Stimulated activated CD8-positive, alpha-beta memory T cell treated with anti-CD3 and anti-CD28 coated beads, Interleukin-15, amount 100 ng/mL, for 4 hours (primary cell): ENCODE data around the gene QSOX2.

Experiments
- DNase-seq, 2 donors: peaks; one replicate each; pipeline ENCODE4 v3.0.0-alpha.2; 2020; ENCODE audit warnings: low read depth in 2 of 2

Gene QSOX2

GRCh38 chr9:136245219-136246150 is at the start of gene QSOX2:
Gene QSOX2 (minus strand): TSS chr9:136245812. CDS start chr9:136245803, 9 bp downstream.
- peak; percentile 69 for DNase-seq

GRCh38 chr9:136295055-136295454 is 49.4 kb upstream of the QSOX2 start:
- no peak for DNase-seq

- no peak for DNase-seq
These were observed 48.8 kb upstream of the QSOX2 start for GRCh38 chr9:136294437-136294836.

DNA sequence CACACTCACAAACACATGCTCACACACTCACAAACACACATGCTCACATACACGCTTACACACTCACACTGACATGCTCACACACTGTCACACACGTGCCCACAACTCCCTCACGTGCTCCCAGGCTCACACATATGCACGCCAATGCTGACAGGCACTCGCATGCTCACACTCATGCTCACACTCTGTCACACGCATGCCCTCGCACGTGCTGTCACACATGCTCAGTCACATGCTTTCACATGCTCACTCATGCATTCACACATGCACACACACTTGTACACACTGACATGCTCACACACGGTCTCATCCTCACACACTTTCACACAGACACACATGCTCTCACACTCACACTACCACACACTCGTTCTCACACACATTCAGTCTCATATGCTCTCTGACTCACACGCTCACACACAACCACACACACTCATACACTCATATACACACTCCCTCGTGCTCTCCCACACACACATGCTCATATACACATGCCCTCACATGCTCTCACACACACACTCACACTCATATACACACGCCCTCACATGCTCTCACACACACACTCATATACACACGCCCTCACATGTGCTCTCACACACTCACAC is 48.0 kb upstream of the QSOX2 start:
- DNase-seq: no peak

- DNase-seq: no peak
These were observed 47.2 kb upstream of the QSOX2 start for GRCh38 chr9:136292591-136293448.

- DNase-seq: no peak
These were observed 46.5 kb upstream of the QSOX2 start for GRCh38 chr9:136292026-136292538.

DNA sequence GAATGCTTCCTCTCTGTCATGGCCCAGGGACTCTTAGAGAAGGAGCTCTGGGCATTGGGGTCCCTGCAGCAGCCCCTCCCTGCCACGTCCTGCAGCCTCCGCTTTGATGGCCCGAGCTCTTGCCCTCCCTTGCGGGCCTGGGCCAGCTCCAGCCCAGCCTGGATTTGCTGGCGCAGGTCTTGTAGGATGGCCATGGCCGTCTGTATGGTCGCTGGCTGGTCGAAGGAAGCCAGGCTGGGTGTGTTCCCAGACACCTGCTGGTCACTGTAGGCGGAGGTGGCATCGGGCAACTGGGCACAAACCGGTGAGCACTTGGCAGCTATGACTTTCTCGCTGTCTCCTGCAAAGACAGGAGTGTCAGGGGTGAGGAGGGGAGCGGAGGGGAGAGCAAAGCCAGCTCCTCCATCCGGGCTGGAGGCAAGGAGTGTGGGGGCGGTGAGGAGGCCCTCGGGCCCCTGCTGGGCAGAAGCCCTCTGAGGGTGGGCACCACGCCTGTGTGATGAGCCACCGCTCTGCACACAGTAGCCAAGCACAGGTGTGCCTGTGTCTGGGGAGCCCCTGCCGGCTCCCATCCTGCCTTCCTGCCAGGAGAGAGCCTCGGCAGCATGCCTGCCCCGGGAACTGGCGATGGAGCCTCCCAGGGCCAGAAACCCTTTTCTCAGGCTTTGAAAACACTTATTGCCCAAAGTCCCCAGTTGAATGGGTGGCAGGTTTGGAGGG is 45.9 kb upstream of the QSOX2 start:
- DNase-seq: no peak

GRCh38 chr9:136290508-136291000 is 44.9 kb upstream of the QSOX2 start:
- no peak for DNase-seq

DNA sequence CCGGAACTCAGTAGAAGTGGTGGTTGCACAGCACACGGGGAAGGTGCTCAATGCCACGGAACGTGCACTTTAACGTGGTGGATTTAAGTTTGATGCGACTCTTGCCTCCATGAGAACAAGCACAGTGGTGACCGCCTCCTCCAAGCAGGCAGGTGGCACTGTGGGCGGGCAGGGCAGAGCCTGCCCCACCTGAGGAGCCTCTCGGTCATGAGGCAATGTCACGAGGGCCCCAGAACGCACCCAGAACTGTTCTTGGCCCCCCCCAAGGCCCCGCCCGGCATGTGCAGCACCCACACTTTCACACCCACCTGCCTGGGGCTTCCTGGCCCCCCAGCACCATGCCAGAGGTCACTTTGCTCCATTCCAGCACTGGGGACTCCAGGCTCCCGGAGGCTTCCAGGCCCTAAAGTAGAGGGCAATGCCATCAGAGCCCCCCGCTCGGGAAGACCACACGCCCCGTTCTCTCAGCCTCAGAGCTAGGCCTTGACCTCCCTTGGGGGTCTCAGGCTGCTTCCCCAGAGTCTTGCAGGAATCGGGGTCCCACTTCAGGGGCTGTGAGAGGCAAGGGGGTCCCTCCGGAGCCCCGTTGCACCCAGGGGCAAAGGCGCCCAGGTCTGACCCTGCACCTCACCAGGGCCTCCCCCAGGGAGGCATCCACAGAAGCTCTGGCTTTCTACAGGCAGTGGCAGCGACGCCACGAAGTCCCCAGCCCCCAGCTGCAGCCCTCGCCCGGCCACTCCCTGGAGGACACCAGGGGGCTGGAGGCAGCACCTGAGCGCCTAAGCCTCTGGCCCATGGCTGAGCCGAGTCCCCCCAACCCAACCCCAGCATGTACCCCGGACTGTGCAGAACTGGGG is 44.3 kb upstream of the QSOX2 start:
- DNase-seq: no peak

DNA sequence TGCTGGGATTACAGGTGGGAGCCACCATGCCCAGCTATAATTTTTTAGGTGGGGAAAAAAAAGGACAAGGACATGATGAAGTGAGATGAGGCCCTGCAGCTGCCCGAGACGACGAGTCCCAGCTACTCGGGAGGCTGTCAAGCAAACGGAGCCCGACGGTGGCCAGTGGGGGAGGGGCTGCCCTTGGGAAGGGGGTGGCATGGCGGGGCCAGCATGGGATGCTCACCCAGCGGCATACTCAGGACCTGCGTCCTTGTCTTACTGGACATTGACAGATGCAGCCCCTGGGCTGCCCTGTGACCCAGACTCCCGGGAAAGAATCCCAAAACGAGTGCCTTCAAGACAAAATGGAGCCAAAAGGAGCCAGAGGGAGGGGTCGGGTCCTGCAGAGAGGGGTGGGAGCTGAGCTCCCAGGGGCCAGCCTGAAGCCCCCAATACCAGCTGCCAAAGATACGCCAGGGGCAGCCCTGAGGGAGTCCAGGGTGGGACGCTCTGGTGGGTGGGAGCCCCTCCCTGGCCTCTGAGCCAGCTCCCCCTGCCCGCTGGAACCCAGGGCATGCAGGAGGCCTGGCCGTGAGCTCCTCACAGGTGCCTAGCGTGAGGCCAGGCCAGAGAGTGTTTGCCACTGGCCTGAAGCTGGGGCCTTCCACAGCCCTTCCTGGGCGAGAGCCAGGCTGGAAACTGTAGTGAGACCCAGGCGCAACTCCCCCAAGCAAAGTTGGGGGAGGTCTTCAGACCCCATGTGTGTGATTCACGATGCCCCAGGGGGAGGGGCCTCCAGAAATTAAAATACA is 42.5 kb upstream of the QSOX2 start:
- no peak for DNase-seq

DNA sequence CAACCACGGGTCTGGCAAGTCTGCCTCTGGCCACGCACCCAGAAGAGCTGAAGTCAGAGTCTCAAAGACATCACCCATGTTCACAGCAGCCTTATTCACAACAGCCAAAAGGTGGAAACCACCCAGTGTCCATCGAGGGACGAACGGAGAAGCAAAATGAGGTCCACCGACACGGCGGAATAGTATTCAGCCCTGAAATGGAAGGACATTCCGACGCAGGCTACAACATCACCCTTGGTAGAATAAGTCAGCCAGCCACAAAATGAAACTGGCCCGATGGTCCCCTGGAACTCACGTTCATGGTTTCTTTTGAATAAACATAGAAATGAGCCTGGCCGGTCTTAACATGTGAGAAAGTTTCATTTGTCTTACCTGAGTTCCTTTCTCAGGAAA is 41.4 kb upstream of the QSOX2 start:
- no peak for DNase-seq

DNA sequence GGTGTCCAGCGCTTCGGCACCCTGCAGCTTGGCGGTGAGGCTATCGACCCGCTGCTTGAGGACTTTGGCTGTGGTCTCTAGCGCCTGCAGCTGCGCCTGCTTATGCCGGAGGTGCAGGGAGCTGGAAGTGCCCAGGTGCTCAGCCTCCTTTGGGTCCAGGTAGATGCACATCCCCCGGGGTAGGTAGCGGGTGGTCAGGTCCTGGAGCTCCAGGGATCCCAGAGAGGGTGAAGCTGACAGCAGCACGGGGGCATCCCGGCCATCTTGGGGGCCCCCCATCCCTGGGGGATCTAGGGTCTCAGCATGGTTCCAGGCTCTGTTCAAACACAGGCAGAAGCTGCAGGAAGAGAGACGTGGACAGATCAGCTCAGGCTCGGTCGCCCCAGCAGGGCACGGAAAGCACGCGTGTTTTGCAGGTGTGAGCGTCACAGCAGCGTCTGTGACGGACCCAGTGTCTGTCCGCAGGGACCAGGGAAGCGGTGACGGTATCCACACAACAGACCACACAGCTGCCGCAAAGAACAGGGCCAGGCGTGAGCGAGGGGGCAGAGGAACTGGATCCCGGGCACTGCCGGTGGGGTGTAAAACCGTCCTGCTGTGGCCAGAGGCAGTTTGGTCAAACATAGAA is 40.9 kb upstream of the QSOX2 start:
- DNase-seq: no peak

- no peak for DNase-seq
These were observed 40.1 kb upstream of the QSOX2 start for GRCh38 chr9:136285501-136286358.

- DNase-seq: no peak
These were observed 39.3 kb upstream of the QSOX2 start for GRCh38 chr9:136284951-136285350.

DNA sequence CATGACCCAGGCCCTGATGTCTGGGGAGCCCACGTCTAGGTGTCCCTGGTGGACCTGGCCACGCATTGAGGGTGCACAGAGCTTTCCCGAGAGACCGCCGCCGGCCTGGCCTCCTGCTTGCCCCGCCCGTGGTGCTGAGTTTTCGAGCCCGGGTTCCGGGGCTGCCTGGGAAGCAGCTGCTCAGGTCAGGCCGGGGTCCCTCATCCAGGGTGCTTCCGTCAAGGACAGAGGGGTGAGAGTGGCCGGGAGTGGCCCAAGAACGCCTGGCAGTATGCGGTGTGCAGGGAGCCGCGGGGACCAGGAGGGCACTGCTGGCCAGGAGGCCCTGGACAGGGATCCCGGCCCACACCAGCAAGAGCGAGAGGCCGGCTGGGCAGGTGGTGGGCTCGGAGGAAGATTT is 38.7 kb upstream of the QSOX2 start:
- DNase-seq: no peak

- peak; percentile 39 to 45 for DNase-seq
These were observed 38.0 kb upstream of the QSOX2 start for GRCh38 chr9:136283291-136284235.
